CD4-positive, alpha-beta T cell treated with Interleukin-6 for 4 hours (primary cell): Measurements from ENCODE around the gene SYT11.
"Not testable (repeated sequence)": the region's sequence is repeated elsewhere in the genome, so short reads cannot be mapped to it uniquely, and the experiment has no call there.

Experiments used
- DNase-seq: peaks from one replicate; pipeline ENCODE4 v3.0.0-alpha.2; 2020; ENCODE audit warnings: mixed read lengths

Gene SYT11

GRCh38 chr1:155861896-155862295 lies 2.5 kb downstream of the SYT11 start:
- no peak for DNase-seq

GRCh38 chr1:155864393-155864792 lies 5.0 kb downstream of the SYT11 start:
- DNase-seq, result no peak

GRCh38 chr1:155867766-155868165 lies 8.4 kb downstream of the SYT11 start:
- DNase-seq, result no peak

- no peak for DNase-seq
Measured at GRCh38 chr1:155871390-155871789, 12.0 kb downstream of the SYT11 start.

GRCh38 chr1:155872527-155872926 lies 13.2 kb downstream of the SYT11 start:
- no peak for DNase-seq

- no peak for DNase-seq
Measured at GRCh38 chr1:155873860-155874259, 14.5 kb downstream of the SYT11 start.

DNA sequence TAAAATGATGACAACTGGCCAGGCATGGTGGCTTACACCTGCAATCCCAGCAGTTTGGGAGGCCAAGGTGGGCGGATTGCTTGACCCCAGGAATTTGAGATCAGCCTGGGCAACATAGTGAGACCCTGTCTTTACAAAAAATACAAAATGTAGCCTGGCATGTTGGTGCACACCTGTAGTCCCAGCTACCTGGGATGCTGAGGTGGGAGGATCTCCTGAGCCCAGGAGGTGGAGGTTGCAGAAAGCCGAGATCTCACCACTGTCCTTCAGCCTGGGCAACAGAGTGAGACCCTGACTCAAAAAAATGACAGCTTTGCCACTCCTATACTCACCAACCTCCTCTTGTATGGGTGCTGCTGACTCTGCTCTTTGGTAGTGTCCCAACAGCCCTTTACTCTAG lies 18.6 kb downstream of the SYT11 start:
- DNase-seq, result no peak

DNA sequence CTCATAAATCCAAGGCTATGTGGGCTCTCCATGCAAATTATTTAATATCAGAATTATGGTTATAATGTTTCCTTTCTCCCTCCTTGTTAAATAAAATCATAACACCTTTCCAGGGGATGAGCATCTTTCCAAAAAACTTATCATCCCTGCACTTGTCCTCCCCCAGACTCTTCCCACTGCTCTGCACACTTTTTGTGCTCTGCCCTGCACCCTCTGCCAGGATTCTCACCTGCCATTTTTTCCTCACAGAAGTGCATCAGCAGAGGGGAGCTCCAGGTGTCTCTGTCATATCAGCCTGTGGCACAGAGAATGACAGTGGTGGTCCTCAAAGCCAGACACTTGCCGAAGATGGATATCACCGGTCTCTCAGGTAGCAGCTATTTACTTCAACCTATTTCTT lies 20.9 kb downstream of the SYT11 start:
- no peak for DNase-seq

DNA sequence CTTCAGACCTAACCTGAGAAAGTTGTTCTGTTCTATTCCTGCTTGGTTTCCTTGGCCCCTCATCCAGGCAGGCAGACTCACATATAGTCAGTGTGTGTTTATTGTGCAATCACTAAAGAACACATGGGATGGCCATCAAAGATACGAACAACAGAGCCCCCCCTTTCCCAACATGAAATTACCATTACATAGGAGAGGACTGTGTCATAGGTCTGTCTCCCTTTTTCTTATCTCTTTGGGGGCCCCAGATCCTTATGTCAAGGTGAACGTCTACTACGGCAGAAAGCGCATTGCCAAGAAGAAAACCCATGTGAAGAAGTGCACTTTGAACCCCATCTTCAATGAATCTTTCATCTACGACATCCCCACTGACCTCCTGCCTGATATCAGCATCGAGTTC lies 21.6 kb downstream of the SYT11 start:
- DNase-seq, result no peak

- DNase-seq, result no peak
Measured at GRCh38 chr1:155882235-155882634, 22.9 kb downstream of the SYT11 start.

DNA sequence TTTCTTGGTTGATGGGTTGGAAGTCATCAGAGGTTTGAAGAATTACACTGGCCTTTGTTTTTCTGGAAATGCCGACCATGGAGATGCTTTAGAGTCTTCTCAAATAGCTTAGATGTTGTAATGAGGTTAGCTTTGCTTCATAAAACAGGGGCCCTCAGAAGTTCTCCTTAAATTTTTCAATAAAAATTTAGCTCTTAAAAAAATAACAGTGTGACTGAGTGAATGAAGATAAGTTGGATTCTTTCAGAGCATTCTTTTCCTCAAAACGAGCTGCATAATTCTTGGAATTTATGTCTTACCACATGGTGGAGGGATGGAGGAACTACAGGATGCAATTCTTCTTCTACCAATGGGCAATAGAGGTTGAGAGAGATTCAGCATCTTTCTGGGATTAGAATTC lies 23.4 kb downstream of the SYT11 start:
- no peak for DNase-seq

DNA sequence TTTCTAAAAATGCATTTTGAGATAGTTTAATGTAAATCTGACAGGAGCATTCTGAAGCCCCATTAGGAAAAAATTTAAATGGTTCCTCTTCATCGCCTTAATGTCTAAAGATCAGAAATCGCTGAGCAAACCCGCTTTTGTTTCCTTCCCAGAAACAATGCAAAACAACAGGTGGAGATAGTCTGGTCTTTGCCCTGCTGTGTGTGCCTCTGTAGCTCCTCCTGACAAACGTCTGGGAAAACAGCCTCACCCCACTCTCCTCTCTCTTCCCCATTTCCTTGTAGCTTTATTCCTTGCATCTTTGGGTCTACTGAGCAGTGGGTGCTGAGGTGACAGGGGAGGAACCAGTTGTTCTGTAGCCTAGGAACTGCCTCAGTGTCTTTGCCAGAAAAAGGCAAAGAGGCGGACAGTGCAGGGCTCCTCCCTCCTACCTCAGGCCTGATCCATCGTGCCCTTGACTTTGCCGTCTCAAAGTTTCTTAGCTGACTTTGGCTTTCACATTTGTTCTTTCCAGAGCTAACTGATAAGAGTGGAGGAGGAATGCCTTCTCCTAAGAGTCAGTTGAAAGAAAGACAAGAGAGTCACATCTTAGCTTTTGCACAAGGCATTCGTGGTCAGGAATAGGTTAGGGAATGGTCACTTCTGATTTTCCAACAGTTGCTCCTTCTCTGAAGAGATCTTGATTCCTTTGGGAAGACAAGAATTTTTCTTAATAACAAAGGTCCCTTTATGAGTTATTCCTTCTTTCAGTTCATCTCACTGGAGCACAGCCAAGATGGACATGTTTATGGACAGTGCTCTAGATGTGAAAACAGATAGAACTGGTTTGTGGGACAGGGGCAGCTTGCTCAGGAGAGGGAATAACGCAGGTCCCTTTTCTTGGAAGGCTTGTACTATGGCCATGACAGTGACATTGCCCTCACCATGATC lies 24.9 kb downstream of the SYT11 start:
- no peak for DNase-seq

DNA sequence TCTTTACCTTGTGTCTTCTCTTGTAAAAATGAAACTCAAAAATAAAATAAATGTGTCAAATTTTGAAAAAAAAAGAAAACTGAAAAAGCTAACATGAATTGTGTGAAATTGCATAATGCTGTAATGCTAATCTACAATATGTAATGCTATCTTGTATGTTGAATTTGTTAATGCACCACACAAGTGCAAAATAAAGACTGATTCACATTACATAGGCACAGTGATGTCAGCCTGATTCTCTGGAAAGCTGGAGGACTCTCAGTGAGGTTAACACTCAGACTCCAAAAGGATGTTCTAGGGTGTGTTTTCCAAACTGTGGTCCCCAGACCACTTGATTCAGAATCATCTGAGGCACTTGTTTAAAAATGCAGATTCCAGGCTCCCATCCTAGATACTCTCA lies 25.6 kb downstream of the SYT11 start:
- DNase-seq, result no peak

- DNase-seq, result no peak
Measured at GRCh38 chr1:155888481-155888880, 29.1 kb downstream of the SYT11 start.

- DNase-seq, result no peak
Measured at GRCh38 chr1:155889566-155889965, 30.2 kb downstream of the SYT11 start.

DNA sequence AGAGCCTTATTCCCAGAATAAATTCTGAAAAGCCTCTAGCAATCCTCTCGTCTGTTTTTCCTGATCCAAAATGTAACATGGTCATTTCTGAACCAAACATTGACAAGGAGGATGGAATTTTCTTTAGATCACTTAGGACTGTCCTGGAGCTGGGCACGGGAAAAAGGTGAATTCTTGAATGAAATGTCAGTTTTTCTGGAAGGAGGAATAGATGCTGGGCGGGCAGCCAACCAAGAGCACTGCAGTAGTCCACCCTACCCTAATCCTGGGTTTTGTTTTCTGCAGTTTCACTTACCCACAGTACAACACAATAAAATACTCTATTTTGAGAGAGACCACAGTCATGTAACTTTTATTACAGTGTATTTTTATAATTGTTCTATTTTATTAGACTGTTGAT lies 30.9 kb downstream of the SYT11 start:
- no peak for DNase-seq

- DNase-seq, result no peak
Measured at GRCh38 chr1:155892796-155893195, 33.4 kb downstream of the SYT11 start.

- peak; percentile 47 for DNase-seq
Measured at GRCh38 chr1:155893389-155894142, 34.2 kb downstream of the SYT11 start.

DNA sequence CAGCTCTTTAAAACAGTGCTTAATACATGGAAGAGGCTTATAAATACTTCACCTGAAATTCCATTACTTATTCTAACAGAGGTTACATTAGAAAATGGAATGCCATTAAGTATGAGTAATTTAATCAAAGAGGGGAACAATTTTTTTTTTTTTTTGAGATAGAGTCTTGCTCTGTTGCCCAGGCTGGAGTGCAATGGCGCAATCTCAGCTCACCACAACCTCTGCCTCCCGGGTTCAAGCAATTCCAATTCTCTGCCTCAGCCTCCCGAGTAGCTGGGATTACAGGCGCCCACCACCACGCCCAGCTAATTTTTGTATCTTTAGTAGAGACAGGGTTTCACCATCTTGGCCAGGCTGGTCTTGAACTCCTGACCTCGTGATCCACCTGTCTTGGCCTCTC lies 36.2 kb downstream of the SYT11 start:
- not testable (repeated sequence) for DNase-seq

DNA sequence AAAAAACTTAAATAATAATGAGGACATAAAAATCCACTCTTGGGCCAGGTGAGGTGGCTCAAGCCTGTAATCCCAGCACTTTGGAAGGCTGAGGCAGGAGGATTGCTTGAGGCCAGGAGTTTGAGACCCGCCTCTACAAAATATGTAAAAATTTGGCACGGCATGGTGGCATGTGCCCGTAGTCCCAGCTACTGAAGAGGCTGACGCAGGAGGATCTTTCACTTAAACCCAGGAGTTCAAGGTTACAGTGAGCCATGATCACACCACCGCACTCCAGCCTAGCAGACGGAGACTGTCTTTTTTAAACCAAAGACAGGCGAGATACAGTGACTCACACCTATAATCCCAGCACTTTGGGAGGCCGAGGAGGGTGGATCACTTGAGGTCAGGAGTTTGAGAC lies 37.1 kb downstream of the SYT11 start:
- not testable (repeated sequence) for DNase-seq

DNA sequence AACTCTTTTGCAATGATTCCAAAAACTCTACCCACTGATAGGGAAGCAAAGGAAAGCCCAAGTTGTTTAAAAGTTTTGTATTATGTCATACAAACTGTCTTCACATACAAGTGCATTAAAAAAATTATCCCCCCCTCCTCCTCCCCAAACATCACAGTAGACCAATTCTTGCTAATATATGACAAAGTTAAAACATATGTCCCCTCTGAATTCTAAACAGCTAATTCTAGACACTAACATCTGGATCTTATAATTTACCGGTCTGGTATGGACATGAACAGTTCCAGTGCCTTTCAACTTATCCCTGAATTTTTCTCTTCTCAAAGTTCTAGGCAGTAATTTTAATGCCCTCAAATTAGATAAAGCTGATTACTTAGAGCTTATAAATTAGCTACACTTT lies 38.4 kb downstream of the SYT11 start:
- no peak for DNase-seq

- no peak for DNase-seq
Measured at GRCh38 chr1:155898888-155899287, 39.5 kb downstream of the SYT11 start.

GRCh38 chr1:155899683-155900082 lies 40.3 kb downstream of the SYT11 start:
- DNase-seq, result no peak

DNA sequence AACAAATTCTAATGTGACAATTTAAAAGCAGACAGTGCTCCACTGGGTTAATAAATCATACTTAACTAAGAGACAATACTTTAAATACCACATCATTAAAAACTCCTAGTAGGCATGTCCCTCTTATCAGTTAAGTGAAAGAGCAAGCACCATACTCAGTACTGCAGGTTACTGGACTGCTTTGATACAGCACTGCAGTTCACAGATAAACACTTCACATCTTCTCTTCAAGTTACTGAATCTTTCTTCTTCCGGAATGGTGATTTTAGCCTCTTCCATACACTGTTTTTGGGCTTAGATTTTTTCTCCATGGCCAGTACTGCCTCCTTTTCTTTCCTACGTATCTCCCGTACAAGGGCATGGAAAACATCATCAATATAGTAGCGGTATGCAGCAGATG lies 40.8 kb downstream of the SYT11 start:
- DNase-seq, result no peak
